Right atrium auricular region (tissue), 2 donors: ENCODE results near the gene SORL1. TPM values are rescaled to one million over a fixed set of nuclear protein-coding genes. Genes with fewer than 3 reads are reported as not detected.
A peak's percentile ranks its signal among the peaks of the same experiment; 100 is the strongest.

Source experiments
- DNase-seq: peaks from one replicate; pipeline ENCODE4 v3.0.0-alpha.2; 2019; ENCODE audit warnings: low spot score
- H3K27ac ChIP-seq, 2 donors: fragments of 200-600 bp; sonication (generic); 1 replicate in 1 of 2; 2 replicates in 1 of 2; pipeline ENCODE4 v1.5.1; 2016 to 2019
- H3K27me3 ChIP-seq, 2 donors: fragments of 200-600 bp; sonication (generic); one replicate each; pipeline versions ENCODE4 v1.5.1 to v1.6.0; 2017 to 2019
- H3K36me3 ChIP-seq: fragments of 200-600 bp; sonication (generic); one replicate; pipeline ENCODE4 v1.5.1; 2016
- H3K4me1 ChIP-seq, 2 donors: fragments of 200-600 bp; sonication (generic); one replicate each; pipeline versions ENCODE4 v1.5.1 to v1.6.0; 2017 to 2019
- H3K4me3 ChIP-seq, 2 donors: fragments of 200-600 bp; sonication (generic); 1 replicate in 1 of 2; 2 replicates in 1 of 2; pipeline ENCODE4 v1.5.1; 2017 to 2019; ENCODE audit warnings: mild to moderate bottlenecking in 1 of 2, moderate library complexity in 1 of 2
- H3K9me3 ChIP-seq, 2 donors: fragments of 200-600 bp; sonication (generic); one replicate each; pipeline ENCODE4 v1.5.1; 2019
- total RNA-seq, 2 donors: library from RNA; depleted of rRNA; stranded (reverse); fragments of >200 nt; gene quantifications; one replicate each; pipeline ENCODE4 v1.1.0, GENCODE V29; 2016
- TF ChIP-seq, protein P1 (sequence below), 2 donors: fragments of 200-600 bp; sonication (generic); IDR thresholded peaks; one replicate each; pipeline ENCODE4 v1.5.1; 2019; ENCODE audit warnings: antibody characterized with exemption in 2 of 2

Gene SORL1
- total RNA-seq, 2 donors from 2014 or later, result 6.4 to 7.5 TPM

DNA sequence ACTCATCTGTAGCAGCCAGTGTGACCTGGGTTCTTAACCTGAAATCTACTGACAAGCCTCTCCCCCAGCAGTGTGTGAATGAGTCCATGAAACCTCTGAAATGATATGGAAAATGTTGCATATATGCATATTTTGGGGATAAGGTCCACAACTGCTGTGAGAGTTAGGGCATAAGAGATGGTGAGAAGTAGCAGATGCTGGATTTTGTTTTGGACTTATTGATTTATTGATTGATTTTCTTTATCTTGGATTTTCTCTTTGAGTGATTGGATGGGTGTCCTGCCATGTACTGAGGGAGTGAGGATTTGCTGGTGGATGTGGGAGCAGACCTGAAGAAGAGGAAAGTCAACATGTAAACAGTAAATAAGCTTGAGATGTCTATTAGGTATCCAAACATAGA, 212.0 kb downstream of the SORL1 start:
- Histone ChIP-seq H3K36me3 (no peaks in the 10 kb centered on the region), H3K27me3 (no peaks in the 10 kb centered on the region), H3K9me3 (no peaks in the 10 kb centered on the region), H3K4me1 (no peaks in the 10 kb centered on the region), H3K4me3 (no peak overlapping the region), H3K27ac (no peak overlapping the region)
- DNase-seq, result no peak
- TF ChIP-seq, protein P1, sequence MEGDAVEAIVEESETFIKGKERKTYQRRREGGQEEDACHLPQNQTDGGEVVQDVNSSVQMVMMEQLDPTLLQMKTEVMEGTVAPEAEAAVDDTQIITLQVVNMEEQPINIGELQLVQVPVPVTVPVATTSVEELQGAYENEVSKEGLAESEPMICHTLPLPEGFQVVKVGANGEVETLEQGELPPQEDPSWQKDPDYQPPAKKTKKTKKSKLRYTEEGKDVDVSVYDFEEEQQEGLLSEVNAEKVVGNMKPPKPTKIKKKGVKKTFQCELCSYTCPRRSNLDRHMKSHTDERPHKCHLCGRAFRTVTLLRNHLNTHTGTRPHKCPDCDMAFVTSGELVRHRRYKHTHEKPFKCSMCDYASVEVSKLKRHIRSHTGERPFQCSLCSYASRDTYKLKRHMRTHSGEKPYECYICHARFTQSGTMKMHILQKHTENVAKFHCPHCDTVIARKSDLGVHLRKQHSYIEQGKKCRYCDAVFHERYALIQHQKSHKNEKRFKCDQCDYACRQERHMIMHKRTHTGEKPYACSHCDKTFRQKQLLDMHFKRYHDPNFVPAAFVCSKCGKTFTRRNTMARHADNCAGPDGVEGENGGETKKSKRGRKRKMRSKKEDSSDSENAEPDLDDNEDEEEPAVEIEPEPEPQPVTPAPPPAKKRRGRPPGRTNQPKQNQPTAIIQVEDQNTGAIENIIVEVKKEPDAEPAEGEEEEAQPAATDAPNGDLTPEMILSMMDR (IDR thresholded peaks at IDR 0.05), result no peak

DNA sequence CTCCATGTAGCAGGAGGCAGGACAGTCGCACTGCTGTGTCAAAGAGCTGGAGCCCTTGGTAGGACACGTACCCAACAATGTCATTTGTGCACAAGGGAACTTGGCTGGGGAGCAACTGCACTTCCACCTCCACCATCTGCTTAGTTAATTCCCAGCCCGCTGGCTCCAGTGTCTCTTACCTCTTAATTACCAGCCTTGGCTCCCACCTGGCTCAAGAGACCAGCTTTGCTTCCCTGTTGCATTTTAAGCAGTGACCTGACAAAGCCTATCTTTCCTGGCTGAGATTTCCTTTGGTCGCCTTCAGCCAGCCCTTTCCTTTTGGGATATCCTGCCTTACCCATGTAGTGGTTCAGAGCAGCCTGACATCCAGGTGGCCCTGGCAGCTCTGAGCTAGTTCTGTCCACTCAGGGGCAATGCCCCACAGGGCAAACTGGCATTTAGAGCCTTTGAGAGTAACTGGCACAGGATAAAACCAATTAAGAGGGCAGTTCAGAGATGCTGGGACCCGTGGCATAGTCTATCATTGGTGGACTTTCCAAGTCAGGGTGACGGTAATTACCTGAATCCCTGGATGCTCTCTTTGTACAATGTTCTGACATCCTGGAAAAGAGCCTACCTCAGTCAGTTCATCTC, 213.2 kb downstream of the SORL1 start:
- no peak overlapping the region for H3K27ac ChIP-seq
- no peak for DNase-seq
- no peaks in the 10 kb centered on the region for H3K27me3 ChIP-seq
- H3K36me3 ChIP-seq, result no peaks in the 10 kb centered on the region
- H3K9me3 ChIP-seq, result no peaks in the 10 kb centered on the region
- H3K4me3 ChIP-seq, result no peak overlapping the region
- TF ChIP-seq, protein P1 (IDR thresholded peaks at IDR 0.05), result no peak
- H3K4me1 ChIP-seq, result no peaks in the 10 kb centered on the region

DNA sequence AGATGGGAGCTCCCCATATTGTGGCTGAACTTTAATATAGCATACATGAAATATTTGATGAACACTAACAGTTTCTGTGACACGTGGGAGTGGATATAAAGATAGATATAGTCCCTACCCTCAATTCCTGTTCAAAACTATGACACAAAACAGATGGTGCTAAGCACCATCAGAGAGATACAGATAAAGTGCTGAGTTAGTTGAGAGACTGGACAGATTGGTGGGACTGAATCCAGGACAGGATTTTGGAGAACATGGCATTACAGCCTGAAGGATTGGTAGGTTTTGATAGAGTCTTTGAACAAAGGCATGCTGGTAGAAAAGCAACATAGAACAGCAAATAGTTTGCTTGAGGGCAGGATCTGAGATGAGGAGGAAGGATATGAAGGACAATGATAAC, 215.7 kb downstream of the SORL1 start:
- H3K9me3 ChIP-seq, result no peaks in the 10 kb centered on the region
- TF ChIP-seq, protein P1 (IDR thresholded peaks at IDR 0.05), result no peak

DNA sequence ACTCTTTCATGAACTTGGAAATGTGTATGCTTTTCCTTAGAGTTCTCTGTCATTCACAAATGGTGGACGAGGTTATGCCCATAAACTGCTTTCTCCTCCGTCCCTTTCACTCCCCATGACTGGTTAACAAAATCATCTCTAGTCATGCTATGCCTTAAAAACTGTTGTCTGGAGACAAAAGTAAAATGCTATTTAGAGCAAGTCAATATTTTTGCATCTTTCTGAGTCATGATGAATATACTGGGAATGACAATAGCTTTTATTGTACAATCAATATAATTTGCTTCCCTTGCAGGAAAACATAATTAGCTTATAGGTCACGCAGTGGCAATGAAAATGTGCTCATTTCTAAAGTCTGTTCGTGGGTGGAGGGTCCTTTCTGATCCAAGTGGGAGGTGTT, 217.3 kb downstream of the SORL1 start:
- H3K27ac ChIP-seq, result no peak overlapping the region
- H3K4me1 ChIP-seq, result peaks cover 0 to 16% of the 10 kb centered on the region in 2 donors
- no peaks in the 10 kb centered on the region for H3K36me3 ChIP-seq
- H3K27me3 ChIP-seq, result no peaks in the 10 kb centered on the region
- H3K9me3 ChIP-seq, result no peaks in the 10 kb centered on the region
- no peak for DNase-seq
- no peak overlapping the region for H3K4me3 ChIP-seq
- TF ChIP-seq, protein P1 (IDR thresholded peaks at IDR 0.05), result no peak

More for the DNA sequence above, 215.7 kb downstream of the SORL1 start:
- Histone ChIP-seq H3K27ac (no peak overlapping the region), H3K4me3 (no peak overlapping the region), H3K27me3 (no peaks in the 10 kb centered on the region), H3K4me1 (peaks cover 0 to 7% of the 10 kb centered on the region in 2 donors), H3K36me3 (no peaks in the 10 kb centered on the region)
- no peak for DNase-seq

DNA sequence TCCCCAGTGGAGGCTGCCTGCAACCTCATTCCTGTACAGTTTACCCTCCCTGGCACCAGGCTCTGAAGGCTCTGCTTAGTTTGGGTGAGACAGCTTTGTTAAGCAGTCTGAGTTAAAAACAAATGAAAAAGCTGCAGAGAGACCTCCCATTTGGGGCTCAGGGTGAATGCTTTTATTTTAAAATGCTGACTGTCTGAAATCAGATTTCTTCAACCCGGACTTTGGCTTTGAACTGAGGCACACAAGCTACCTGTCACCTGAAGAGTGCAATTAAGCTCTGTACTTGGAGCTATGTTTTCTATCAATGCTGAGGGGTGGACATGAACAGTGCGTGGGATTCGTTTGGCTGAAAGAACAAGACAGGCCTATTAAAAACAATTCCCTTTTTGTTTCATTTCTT, 218.2 kb downstream of the SORL1 start:
- TF ChIP-seq, protein P1 (IDR thresholded peaks at IDR 0.05), result no peak
- no peaks in the 10 kb centered on the region for H3K27me3 ChIP-seq
- no peak overlapping the region for H3K4me3 ChIP-seq
- no peaks in the 10 kb centered on the region for H3K9me3 ChIP-seq
- H3K36me3 ChIP-seq, result no peaks in the 10 kb centered on the region
- peak overlapping the region; percentile 1 to 56 for H3K27ac ChIP-seq
- H3K4me1 ChIP-seq, result peaks cover 0 to 16% of the 10 kb centered on the region in 2 donors
- DNase-seq, result no peak

DNA sequence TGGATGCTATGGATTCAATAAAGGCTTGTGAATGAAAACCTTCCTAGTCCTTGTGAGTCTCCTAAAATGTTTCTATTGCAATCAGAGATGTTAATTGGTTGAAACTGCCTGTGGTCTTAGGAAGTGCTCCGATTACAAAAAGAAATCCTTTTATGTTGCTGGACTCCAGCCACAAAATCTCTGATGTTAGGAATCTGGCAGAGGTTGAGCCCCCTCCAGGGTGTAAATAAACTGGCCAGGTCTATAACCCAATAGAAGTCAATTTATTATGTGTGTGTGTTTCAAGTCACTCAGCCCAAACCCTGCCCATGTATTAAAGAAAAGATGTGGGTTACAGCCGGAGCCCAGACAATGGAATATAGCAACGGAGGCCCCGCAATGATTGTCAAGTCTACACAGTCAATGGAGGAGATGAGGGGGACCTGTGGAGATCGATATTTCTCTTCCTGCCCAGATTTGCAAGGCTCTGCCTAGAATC, 218.7 kb downstream of the SORL1 start:
- Histone ChIP-seq H3K4me1 (peaks cover 0 to 16% of the 10 kb centered on the region in 2 donors), H3K9me3 (no peaks in the 10 kb centered on the region), H3K36me3 (no peaks in the 10 kb centered on the region), H3K27me3 (no peaks in the 10 kb centered on the region), H3K4me3 (no peak overlapping the region), H3K27ac (peak overlapping the region; percentile 53 to 56)
- TF ChIP-seq, protein P1 (IDR thresholded peaks at IDR 0.05), result no peak
- DNase-seq, result no peak
